WI38 (cell line): ENCODE results near the gene YIF1B.

Source experiments
- H3K4me3 ChIP-seq: 2 replicates; pipeline ENCODE4 v1.5.1; 2011; ENCODE audit warnings: low read depth, mild to moderate bottlenecking, control low read depth, low read length
- CTCF ChIP-seq: IDR thresholded peaks from 2 replicates; pipeline ENCODE4 v1.5.1; 2012; ENCODE audit warnings: low read depth, mild to moderate bottlenecking, control low read depth, low read length

YIF1B gene

GRCh38 chr19:38308006-38308766 lies 7.6 kb downstream of the YIF1B start:
- no peak for TF ChIP-seq CTCF
- no peak overlapping the region for H3K4me3 ChIP-seq

- TF ChIP-seq CTCF, result no peak
- H3K4me3 ChIP-seq, result no peak overlapping the region
Measured at GRCh38 chr19:38307597-38307996, 8.2 kb downstream of the YIF1B start.

- no peak overlapping the region for H3K4me3 ChIP-seq
- no peak for TF ChIP-seq CTCF
Measured at GRCh38 chr19:38307076-38307475, 8.7 kb downstream of the YIF1B start.

- no peak for TF ChIP-seq CTCF
- no peak overlapping the region for H3K4me3 ChIP-seq
Measured at GRCh38 chr19:38306236-38306635, 9.5 kb downstream of the YIF1B start.

GRCh38 chr19:38304866-38305429 lies 10.8 kb downstream of the YIF1B start:
- no peak overlapping the region for H3K4me3 ChIP-seq
- no peak for TF ChIP-seq CTCF

- TF ChIP-seq CTCF, result no peak
- H3K4me3 ChIP-seq, result no peak overlapping the region
Measured at GRCh38 chr19:38304352-38304865, 11.3 kb downstream of the YIF1B start.

GRCh38 chr19:38303517-38304351 lies 12.0 kb downstream of the YIF1B start, which contains the start of gene C19orf33:
C19orf33 (plus strand) TSS chr19:38304251; CDS start chr19:38304262, 11 bp downstream.
- H3K4me3 ChIP-seq, result no peak within 1 kb of the TSS
- no peak for TF ChIP-seq CTCF
